Adrenal gland (tissue), 5 donors: ENCODE measurements around the gene CNNM4.

Source experiments
- POLR2A ChIP-seq, 2 donors: fragments of 450-650 bp; IDR thresholded peaks; one replicate each; pipeline ENCODE4 v1.6.1; 2017; ENCODE audit warnings: antibody characterized with exemption in 2 of 2, mild to moderate bottlenecking in 2 of 2, moderate library complexity in 1 of 2
- TF ChIP-seq, protein P1 (sequence below), 6 experiments: fragments of 450-650 bp in 4 of 6; fragments of 200-600 bp in 2 of 6; sonication (generic) in 1 of 6; IDR thresholded peaks; 1 replicate in 5 of 6; 2 replicates in 1 of 6; pipeline versions ENCODE4 v1.5.1 to v1.8.0; 2016 to 2021; ENCODE audit warnings: antibody characterized with exemption in 6 of 6, mild to moderate bottlenecking in 2 of 6, moderate library complexity in 1 of 6
- donor health status: DM: no; HTN: no; CAD: no.

DNA sequence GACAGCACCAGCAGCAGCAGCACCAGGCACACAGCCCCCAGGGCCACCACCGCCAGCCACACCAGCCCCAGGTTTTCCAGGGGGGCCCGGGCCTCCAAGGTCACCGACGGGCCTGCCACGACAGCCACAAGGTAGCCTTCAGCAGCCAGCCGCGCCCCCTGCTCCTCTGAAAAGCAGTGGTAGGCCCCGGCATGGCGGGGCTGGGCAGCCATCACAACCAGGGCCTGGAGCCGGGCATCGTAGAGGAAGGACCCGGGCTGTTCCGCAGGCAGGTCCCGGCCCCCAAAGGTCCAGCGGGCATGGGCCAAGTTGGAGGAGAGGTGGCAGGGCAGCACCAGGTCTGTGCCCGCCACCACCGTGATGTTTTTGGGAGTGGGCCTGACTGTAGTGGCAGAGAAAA is 100.4 kb downstream of the CNNM4 start:
- TF ChIP-seq, protein P1, sequence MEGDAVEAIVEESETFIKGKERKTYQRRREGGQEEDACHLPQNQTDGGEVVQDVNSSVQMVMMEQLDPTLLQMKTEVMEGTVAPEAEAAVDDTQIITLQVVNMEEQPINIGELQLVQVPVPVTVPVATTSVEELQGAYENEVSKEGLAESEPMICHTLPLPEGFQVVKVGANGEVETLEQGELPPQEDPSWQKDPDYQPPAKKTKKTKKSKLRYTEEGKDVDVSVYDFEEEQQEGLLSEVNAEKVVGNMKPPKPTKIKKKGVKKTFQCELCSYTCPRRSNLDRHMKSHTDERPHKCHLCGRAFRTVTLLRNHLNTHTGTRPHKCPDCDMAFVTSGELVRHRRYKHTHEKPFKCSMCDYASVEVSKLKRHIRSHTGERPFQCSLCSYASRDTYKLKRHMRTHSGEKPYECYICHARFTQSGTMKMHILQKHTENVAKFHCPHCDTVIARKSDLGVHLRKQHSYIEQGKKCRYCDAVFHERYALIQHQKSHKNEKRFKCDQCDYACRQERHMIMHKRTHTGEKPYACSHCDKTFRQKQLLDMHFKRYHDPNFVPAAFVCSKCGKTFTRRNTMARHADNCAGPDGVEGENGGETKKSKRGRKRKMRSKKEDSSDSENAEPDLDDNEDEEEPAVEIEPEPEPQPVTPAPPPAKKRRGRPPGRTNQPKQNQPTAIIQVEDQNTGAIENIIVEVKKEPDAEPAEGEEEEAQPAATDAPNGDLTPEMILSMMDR (IDR thresholded peaks at IDR 0.05) = no peak
- no peak for TF ChIP-seq POLR2A (IDR thresholded peaks at IDR 0.05)
